ENCODE results near the gene KRTAP4-9.
"Not testable (repeated sequence)": the region's sequence is repeated elsewhere in the genome, so short reads cannot be mapped to it uniquely, and the experiment has no call there.

The KRTAP4-9 gene

DNA sequence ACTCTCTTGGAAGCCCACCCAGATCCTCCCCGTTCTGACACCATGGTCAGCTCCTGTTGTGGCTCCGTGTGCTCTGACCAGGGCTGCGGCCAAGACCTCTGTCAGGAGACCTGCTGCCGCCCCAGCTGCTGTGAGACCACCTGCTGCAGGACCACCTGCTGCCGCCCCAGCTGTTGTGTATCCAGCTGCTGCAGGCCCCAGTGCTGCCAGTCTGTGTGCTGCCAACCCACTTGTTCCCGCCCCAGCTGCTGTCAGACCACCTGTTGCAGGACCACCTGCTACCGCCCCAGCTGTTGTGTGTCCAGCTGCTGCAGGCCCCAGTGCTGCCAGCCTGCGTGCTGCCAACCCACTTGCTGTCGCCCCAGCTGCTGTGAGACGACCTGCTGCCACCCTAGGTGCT is at the start of gene KRTAP4-9:
TSS of gene KRTAP4-9 (plus strand) at position 43 of the 400 bp plus-strand sequence. CDS start at position 43, 0 bp downstream.
- not testable (repeated sequence) for FAIRE-seq

DNA sequence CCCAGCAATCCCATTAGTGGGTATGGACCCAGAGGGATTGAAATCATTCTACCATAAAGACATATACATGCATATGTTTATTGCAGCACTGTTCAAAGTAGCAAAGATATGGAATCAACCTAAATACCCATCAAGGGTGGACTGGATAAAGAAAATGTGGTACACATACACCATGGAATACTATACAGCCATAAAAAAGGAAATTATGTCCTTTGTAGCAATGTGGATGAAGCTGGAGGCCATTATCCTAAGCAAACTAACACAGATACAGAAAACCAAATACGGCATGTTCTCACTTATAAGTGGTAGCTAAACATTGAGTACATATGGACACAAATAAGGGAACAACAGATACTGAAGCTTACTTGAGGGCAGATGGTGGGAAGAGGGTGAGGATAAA is 47.6 kb upstream of the KRTAP4-9 start:
- FAIRE-seq, result no peak

- FAIRE-seq, result no peak
Observed at GRCh38 chr17:41058741-41059140, 46.4 kb upstream of the KRTAP4-9 start.

- FAIRE-seq, result not testable (repeated sequence)
Observed at GRCh38 chr17:41059276-41060051, 45.7 kb upstream of the KRTAP4-9 start.

DNA sequence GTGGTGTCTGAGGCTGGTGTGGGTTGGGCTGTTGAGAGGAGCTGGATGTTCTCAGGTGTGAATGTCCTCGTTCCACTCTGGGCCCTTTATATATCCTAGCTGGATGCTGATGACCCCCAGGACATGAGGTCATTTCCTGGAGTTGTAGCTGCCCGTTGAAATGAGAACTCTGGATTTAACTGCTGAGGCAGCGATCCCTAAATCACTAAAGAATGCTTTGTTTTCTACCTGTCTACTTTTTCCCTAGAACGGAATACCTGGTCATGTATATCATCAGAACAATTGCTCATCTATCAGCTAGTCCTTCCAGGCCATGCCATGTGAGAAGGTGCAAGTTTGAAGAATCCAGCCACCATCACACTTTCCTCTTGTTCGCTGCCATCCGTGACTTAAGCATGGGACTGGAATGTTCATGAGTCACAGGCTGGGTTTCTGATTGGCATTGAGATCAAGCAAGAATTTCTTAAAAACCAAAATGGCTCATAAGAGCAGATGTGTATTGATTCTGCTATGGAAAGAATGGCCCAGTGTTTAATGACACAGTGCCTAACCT is 45.1 kb upstream of the KRTAP4-9 start, which contains the start of gene KRTAP2-3:
TSS of gene KRTAP2-3 (minus strand) at position 63 of the 553 bp plus-strand sequence. CDS start 64 bp downstream, outside the sequence.
- FAIRE-seq, result peak; percentile 82

GRCh38 chr17:41061964-41062363 is 43.2 kb upstream of the KRTAP4-9 start:
- peak; percentile 87 for FAIRE-seq

GRCh38 chr17:41063449-41063848 is 41.7 kb upstream of the KRTAP4-9 start:
- no peak for FAIRE-seq

- no peak for FAIRE-seq
Observed at GRCh38 chr17:41064301-41064700, 40.9 kb upstream of the KRTAP4-9 start.

DNA sequence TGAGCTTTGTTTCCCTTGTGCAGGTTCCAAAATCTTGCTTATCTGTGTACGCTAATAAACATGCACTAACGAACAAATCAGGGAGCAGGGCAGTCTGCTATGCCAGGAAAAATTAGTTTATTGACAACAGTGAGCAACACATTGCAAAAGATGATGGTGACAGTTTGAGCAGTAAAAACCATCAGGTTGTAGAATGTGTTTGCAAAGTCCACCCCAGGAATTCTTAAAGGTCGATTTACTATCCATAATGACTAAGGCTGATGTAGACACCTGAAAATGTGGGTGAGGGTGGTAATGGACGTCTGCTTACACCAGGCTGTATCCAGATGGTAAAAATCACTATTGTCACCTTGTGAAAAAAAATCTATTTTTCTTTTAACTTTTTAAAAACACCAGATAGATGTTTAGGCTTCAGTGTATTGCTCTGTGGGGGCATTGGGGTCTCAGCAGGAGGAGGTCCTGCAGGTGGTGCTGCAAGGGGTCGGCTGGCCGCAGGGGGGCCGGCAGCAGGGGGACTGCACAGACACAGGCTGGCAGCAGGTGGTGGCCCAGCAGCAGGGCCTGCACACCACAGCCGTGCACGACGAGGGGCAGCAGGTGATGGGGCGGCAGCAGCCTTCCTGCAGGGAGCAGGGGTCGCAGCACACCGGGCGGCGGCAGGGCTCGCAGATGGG is 40.0 kb upstream of the KRTAP4-9 start:
- not testable (repeated sequence) for FAIRE-seq

DNA sequence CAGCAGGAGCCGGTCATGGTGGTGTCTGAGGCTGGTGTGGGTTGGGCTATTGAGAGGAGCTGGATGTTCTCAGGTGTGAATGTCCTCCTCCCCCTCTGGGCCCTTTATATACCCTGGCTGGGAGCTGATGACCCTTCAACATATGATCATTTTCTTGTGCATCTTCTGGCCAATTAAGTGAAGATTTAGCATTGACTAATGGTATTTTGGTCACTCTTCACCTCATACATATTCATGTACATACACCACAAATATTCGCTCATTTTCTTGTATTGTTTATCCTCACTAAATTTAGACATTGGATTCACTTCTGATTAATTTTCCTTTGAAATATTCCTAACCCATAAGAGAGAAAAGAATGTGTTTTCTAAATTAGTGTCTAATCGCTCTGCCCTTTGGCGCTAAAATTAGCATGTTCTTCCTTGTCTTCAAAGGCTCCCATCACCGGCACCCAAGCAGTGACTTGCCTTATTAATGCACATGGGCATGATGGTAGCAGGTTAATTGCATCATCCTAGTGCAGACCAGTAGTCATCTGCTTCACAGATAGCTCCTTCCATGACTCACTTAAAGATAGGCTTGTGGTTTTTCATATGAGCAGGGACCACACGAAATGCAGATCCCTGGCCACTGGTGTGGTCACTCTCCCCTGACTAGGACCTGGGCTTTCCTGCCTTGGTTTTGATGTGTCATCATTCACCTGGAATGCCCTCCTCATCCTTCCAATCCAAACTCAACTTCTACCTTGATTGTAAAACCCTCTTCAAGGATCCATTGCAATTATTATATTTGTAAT is 39.2 kb upstream of the KRTAP4-9 start, which contains the start of gene KRTAP2-4:
TSS of gene KRTAP2-4 (minus strand) at position 51 of the 796 bp plus-strand sequence. CDS start at position 17, 34 bp downstream.
- no peak for FAIRE-seq

GRCh38 chr17:41067281-41067680 is 37.9 kb upstream of the KRTAP4-9 start:
- FAIRE-seq, result no peak

- FAIRE-seq, result no peak
Observed at GRCh38 chr17:41069031-41069430, 36.2 kb upstream of the KRTAP4-9 start.

DNA sequence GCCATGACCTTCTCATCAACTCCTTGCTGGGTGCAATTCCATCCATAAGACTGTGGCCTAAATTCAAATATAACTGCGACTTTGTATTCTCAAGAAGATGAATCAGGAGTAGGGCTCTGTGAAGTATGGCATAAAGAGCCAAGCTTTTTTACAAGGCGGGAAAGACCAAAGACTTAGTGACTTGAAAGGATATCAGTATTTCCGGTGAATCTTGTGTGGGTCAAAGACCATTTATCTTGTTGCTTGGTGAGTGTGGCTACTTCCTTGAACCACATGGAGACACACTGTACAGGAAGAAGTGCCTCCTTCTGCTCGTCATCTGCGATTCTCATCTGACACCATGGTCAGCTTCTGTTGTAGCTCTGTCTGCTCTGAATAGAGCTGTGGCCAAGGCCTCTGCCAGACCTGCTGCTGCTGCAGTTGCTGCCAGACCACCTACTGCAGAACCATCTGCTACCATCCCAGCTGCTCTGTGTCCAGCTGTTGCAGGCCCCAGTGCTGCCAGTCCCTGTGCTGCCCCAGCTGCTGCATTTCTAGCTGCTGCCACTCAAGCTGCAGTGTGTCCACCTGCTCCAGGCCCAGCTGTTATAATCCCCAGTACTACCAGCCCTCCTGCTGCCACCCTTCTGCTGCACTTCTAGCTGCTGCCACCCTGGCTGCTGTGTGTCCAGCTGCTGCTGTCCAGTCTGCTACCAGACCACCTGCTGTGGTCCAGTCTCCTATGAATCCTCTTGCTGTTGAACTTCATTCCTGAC is 33.4 kb upstream of the KRTAP4-9 start:
- no peak for FAIRE-seq

- FAIRE-seq, result no peak
Observed at GRCh38 chr17:41073676-41074075, 31.5 kb upstream of the KRTAP4-9 start.

GRCh38 chr17:41076788-41077187 is 28.4 kb upstream of the KRTAP4-9 start:
- no peak for FAIRE-seq

- no peak for FAIRE-seq
Observed at GRCh38 chr17:41082626-41083025, 22.6 kb upstream of the KRTAP4-9 start.

- FAIRE-seq, result not testable (repeated sequence)
Observed at GRCh38 chr17:41083427-41083826, 21.8 kb upstream of the KRTAP4-9 start.

DNA sequence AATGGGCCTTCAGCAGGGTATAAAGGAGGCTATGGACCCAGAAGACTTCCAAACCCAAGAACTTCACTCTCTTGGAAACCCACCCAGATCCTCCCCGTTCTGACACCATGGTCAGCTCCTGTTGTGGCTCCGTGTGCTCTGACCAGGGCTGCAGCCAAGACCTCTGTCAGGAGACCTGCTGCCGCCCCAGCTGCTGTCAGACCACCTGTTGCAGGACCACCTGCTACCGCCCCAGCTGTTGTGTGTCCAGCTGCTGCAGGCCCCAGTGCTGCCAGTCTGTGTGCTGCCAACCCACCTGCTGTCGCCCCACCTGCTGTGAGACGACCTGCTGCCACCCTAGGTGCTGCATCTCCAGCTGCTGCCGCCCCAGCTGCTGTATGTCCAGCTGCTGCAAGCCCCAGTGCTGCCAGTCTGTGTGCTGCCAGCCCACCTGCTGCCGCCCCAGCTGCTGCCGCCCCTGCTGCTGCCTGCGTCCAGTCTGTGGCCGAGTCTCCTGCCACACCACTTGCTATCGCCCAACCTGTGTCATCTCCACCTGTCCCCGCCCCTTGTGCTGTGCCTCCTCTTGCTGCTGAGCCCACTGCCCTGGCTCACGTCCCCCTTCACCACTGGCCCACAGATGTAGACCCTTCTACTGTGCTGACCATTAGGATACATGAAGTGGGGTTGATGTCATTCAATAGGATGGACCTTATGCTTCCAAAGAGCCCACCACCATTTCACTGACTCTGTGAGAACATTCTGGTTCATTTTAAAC is 20.9 kb upstream of the KRTAP4-9 start, which contains the start of gene KRTAP4-7:
TSS of gene KRTAP4-7 (plus strand) at position 51 of the 757 bp plus-strand sequence. CDS start at position 108, 57 bp downstream.
- not testable (repeated sequence) for FAIRE-seq

GRCh38 chr17:41088760-41089352 is 16.3 kb upstream of the KRTAP4-9 start:
- FAIRE-seq, result not testable (repeated sequence)

DNA sequence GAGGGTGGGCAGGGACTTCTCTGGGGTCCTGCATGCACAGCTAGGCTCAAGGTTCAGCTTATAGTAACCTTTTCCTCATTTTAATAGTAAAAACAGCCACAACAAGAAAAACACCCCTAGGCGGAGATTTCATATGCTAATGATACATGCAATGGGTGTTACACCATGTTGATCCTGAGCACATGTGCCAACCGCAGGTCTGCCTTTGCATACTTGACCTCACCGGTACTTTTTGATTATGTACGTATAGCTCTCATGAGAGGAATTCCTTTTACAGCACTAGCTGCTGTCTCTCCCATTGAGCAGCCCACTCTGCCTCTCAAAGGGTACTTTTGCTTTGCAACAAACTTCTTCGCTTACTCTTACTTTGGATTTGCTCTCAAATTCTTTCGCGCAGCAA is 9.1 kb upstream of the KRTAP4-9 start:
- no peak for FAIRE-seq

DNA sequence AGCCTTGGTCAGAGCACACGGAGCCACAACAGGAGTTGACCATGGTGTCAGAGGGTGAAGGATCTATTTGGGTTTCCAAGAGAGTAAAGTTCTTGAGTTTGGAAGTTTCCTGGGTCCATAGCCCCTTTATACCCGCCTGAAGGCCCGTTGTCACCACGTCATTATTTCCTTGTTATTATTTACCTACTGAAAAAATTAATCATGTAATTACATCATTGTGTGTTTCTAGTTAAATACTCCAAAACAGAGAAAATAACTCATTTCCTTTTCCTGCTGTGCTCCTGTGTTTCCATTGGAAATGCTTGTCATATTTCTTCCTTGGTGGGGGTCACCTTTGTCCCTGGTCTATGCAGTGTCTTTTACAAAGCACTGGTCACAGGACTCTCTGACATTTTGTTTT is 7.1 kb upstream of the KRTAP4-9 start, which contains the start of gene KRTAP4-8:
TSS of gene KRTAP4-8 (minus strand) at position 101 of the 400 bp plus-strand sequence. CDS start at position 43, 58 bp downstream.
- peak; percentile 36 for FAIRE-seq

All from G401.6 (cell line).